ENCODE results near the gene TSTD1.

Gene TSTD1, protein sequence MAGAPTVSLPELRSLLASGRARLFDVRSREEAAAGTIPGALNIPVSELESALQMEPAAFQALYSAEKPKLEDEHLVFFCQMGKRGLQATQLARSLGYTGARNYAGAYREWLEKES

GRCh38 chr1:161038523-161039153 is at the start of gene TSTD1:
Gene TSTD1 (minus strand): TSS chr1:161038964. CDS start chr1:161038889, 75 bp downstream.
- DNase-seq (ENCODE audit: low read depth) = peak; percentile 70

- DNase-seq (ENCODE audit: low read depth) = no peak
These were observed 47.7 kb upstream of the TSTD1 start for GRCh38 chr1:161086457-161086856.

GRCh38 chr1:161085165-161085564 is 46.4 kb upstream of the TSTD1 start:
- no peak for DNase-seq (ENCODE audit: low read depth)

GRCh38 chr1:161084597-161084988 is 45.8 kb upstream of the TSTD1 start:
- DNase-seq (ENCODE audit: low read depth) = no peak

DNA sequence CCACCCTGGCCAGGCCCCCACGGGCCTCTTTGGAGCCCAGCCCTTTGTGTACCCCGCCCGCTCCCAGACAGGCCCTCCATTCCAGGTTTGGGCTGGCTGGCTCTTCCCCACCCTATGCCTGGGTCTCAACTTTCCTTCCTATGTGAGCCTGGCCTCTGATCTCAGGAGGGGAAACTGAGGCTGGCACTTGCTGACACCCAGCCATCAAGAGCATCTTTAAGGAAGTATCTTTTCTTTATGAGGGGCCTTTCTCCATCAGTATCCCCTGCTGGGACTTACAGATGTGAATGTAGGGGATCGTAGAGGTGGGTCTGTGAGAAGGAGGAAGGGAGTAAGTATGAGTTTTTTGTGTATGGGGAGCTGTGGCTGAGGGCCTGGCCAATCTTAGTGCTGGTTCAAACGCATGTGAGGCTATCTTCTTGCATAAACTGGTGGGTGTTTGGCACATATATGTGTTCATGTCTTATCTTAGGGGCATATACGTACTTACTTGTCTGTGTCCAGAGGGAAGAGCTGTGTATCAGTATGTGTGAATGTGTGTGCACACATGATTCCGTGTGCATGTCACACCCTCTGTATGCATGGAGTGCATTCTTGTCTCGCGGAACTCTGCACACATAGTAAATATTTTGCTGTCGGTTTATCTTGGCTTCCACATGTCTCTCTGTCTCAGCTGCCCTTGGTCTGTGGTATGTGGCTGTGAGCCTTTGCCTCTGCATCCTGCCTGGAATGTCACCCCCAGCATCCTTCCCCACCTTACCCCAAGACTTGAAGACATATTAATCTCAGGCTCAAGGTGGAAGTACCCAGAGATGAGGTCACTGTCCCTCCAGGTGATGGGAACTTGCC is 45.2 kb upstream of the TSTD1 start:
- no peak for DNase-seq (ENCODE audit: low read depth)

DNA sequence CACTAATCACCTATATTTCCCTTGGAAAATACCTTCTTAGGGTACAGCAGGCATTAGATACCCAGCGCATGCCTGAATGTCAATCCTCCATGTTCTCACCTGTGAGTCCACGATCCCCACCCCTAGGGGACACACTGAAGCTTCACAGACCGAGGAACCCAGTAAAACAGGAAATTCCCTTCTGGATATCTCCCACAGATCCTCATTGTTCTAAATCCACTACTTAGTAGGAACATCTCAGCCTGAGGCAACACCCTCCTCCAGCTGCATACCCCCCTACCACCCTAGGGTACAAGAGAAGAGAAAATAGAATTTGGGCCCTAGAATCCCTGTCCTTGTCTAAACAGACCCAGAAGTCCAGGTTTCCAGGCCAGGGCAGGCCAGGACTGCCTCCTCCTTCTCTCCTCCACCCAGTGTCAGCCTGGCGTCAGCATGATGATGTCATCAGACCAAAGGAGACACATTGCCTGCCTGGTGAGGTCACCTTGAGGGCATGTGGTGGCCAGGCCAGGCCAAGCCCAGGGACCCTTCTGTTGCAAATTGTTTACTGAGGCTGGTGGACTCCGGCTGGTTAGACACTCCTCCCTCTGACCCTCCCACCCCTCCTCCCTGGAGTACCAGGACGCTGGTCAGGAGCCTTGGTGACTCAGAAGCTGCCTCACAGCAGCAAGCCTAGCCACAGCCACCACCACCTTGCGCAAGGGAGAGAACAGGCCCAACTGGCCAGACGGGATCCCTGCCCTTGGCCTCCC is 44.4 kb upstream of the TSTD1 start:
- no peak for DNase-seq (ENCODE audit: low read depth)

DNA sequence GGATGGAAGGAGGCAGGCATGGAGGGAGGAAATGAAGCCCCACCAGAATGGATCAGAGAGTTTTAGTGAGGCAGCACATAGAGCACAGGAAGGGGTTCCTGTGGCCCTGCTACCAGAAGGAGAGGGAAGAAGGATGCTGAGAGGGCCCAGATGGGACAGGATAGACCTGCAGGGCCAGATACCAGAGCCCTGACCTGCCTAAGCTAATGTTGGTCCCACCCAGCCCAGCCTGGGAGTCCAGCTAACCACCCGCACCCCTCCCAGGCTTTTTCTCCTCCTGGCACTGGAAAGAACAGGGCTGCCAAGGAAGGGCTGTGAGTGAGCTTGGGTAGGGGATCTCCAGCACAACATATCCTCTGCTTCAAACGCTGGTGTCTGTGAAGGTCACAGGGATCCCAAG is 43.7 kb upstream of the TSTD1 start:
- no peak for DNase-seq (ENCODE audit: low read depth)

DNA sequence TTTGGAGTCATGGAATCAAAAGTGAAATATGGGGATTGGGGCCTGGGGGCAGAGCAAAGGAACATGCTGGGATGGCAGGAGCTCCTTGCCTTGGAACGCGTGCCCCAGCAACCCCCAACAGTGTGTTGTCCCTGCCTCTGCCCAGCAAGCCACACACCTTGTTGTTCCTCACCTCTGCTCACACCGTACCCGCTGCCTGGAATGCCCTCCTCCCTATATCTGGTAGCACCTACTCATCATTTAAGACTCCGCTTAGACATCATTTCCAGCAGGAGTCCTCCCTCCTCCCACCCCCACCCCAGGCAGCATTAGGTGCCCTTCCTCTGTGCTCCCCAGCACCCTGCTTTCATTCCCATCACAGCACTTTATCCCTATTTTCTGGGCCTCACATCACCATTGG is 42.8 kb upstream of the TSTD1 start:
- DNase-seq (ENCODE audit: low read depth) = no peak

DNA sequence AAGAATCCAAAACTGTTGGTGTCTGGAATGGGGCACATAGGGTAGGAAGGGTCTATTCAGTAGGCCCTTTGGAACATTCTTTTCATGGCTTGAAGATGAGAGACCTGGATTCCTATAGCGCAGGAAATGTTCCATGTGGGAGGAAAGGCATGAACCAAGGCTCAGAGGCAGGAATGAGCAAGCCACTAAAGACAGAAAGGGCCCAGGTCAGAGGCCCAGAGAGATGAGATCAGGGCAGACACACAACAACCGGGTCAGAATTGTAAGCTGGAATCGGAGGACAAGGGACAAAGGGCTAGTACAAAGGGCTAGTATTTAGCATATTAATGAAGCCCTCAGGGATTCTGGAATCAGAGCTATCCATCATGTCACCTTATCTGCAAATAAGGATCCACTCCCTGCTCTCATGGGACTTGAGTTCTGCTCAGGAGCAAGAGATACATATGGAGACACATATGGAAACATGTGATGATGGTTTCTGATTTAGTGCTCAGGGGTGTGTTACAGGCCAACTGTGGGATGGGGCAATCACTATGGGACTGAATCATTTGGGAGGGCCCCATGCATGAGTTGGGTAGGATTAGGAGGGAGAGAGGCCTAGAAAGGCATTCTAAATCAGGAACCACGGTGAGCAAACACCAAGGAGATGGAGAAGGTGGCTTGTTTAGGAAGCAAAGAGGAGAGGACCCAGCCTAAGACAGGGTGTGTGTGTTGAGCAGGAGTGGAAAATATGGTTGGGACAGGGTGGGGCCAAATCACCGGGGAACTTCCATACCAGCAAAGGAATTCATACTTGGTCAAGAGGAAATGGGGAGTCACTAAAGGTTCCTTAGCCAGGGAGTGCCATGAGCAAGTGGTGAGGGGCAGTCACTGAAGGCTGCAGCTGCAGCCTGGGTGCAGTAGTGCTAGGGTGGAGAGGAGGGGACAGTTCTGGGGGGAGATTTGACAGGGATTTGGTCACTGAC is 42.0 kb upstream of the TSTD1 start:
- DNase-seq (ENCODE audit: low read depth) = no peak

GRCh38 chr1:161079436-161080110 is 40.8 kb upstream of the TSTD1 start:
- DNase-seq (ENCODE audit: low read depth) = no peak

GRCh38 chr1:161077426-161077825 is 38.7 kb upstream of the TSTD1 start:
- no peak for DNase-seq (ENCODE audit: low read depth)

DNA sequence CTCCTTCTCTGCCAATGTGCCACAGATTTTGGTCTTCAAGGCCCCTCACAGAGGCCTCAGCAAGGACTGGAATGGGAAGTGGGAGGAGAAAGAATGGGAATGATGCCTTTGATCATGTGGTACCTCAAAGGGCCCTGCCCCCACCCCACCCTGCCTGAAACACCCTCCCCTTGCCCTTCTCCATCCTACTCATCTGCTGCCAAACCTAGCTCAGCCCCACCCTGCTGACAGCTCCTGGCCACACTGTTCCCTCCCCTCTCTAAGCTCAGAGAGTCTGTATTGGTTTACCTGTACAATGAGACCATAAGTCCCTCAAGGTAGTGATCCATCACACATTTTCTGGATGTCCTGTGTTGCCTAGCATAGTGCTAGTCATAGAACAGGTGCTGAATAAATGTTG is 37.6 kb upstream of the TSTD1 start:
- no peak for DNase-seq (ENCODE audit: low read depth)

DNA sequence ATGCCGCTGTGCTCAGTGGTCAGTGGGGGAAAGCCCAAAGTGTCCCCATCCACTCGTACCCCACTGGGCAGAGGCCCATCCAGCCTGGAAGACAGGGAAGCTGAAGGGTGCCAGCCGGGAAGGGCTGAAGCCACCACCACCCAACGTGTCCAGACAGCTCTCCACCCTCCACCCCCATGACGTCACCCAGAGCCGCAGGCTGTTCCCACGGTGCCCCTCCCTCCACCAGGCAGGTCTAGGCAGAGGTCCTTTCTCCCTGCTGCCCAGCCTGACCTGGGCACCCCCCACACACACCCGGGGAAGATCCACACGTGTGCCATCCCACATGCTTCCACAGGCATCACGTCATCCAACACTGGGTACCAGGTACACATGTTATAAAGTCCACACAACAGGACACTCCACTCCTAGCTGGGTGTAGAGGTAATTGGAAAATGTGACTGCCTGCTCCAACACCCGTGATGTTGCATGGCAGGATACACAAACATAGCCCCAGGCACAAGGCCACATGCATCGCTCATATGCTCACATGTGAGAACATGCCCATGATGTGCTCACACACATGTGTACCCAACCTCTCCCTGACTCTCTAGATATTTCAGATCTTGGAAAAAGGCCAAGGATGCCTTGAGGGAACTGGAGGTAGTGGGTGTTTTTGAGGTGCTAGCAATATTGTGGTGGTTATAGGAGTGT is 36.1 kb upstream of the TSTD1 start:
- DNase-seq (ENCODE audit: low read depth) = no peak

DNA sequence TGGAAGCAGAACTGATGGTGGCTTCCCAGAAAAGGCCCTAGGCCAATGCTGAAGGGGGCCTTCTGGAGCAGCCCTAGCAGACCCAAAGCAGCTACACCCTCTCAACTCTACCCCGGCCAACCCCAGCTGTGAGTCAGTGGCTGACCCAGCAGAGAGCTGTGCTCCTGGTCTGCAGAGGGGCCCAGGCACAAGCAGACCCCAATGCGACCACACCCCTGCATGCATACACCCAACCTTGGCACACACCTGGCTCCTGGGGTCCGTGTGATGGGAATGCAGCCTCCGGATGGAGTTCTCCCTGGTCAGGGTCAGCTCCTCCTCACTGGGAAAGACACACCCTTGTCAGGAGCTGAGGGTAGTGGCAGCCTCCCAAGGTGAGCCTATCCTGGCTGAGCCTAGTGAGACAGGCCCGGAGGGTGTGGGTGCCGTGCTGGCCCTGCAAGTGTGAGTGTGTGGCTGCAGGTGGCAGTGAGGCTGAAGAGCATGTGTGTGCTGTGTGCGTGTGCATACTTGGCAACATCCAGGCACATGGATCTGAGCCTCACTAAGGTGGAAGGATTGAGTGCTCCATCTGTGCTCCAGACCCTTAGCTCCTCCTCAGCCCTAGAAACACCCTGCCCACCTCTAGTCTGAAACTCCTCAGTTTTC is 34.8 kb upstream of the TSTD1 start:
- no peak for DNase-seq (ENCODE audit: low read depth)

- DNase-seq (ENCODE audit: low read depth) = no peak
These were observed 34.1 kb upstream of the TSTD1 start for GRCh38 chr1:161072751-161073449.

DNA sequence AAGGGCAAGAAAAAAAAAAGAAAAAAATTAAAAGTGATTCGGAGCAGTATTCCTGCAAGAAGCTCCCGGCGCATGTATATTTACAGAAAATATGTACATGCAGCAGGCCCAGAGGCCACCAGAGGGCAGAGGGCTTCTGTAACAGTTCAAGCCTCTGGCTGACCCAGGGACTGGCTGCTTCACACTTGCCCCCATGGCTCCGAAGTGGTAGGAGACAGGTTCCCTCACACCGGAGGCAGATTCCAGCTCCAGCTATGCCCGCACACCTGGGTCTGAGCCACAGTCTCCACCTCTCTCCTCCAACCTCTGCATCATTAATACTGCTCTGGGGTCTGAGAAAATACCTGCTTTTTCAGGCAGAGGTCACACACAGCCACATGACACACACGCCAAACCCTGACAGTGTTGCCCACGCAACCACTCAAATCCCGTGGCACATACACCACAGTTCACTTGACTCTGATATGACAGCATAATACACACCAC is 33.2 kb upstream of the TSTD1 start:
- peak; percentile 27 for DNase-seq (ENCODE audit: low read depth)

GRCh38 chr1:161070761-161071160 is 32.0 kb upstream of the TSTD1 start:
- DNase-seq (ENCODE audit: low read depth) = no peak

DNA sequence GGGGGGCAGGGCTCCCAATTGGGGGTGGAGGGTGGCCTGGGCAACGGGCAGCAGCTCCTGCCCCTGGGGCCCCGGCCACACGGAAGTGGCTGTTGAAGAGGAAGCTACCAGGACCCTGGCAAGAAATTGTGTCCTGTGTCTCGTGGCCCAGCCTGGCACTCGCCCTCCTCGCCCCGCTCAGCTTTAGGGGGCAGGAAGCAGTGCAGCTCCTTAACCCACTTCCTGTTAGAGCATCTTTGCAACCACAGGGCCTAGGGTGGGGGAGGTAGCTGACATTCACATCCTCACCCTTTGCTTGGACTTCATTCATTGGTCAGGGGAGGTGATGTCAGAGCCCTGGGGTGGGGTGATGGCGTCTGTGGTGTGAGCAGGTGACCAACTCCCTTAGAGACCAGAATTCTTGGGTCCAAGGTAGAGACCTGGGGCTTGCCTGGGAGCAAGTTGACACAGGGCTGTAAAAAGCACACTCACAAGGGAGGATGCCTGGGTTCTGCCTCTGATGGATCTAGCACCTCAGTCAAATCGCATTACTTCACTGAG is 31.0 kb upstream of the TSTD1 start, which contains the start of gene ARHGAP30:
Gene ARHGAP30 (minus strand): TSS at position 161 of the 540 bp plus-strand sequence. CDS start 267 bp downstream, outside the sequence.
- DNase-seq (ENCODE audit: low read depth) = peak; percentile 74

Data from stimulated activated CD8-positive, alpha-beta memory T cell treated with anti-CD3 and anti-CD28 coated beads, Interleukin-12 subunit alpha, Interleukin-12 subunit beta, amount 100 ng/mL, for 1 hour (primary cell).